ENCODE results near the gene ELL.

ELL gene

DNA sequence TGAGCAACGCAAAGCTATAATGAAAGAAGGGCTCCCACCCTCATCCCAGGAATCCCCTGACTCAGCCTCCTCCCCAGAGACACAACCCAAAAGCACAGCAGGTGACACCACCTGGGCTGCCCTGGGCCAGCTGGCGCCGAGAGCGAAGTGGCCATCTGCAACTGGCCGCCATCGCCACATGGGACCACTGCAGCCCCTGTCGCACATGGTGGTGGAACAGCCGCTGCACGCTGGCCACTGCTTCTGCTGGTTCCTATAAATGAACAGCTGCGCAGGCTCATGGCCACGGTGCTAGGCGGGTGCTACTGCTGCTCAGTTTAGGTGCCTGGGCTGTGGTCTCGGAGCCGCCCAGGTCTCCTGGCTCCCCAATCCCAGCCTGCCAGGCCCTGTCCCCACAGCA lies 72.3 kb downstream of the ELL start:
- DNase-seq (ENCODE audit: low read depth in 2 of 2, low spot score in 1 of 2): no peak

DNA sequence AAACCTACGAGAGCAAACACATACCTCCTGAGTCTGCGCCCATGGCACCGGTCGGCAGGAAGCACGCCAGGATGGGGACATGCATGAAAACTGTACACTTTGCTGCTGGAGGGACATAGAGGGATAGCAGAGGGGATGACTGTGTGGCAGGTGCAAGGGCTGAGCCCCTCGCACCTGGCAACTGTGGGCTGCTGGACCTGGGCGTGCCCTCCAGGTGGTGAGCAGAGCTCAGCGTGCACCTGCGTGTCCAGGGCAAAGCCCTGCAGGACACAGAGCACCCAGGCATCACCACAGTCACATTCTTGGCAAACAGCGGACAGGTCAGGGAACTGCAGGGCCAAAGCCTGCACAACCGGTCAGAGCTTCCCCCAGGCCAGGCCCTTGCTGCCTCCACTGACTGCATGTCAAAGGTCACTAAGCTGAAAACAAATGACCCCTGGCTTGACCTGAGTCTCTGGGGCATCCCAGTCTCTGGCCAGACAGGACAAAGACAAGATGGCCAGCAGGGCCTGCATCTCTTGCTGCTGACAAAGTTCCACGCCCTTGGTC lies 75.0 kb downstream of the ELL start:
- no peak for DNase-seq (ENCODE audit: low read depth in 2 of 2, low spot score in 1 of 2)

DNA sequence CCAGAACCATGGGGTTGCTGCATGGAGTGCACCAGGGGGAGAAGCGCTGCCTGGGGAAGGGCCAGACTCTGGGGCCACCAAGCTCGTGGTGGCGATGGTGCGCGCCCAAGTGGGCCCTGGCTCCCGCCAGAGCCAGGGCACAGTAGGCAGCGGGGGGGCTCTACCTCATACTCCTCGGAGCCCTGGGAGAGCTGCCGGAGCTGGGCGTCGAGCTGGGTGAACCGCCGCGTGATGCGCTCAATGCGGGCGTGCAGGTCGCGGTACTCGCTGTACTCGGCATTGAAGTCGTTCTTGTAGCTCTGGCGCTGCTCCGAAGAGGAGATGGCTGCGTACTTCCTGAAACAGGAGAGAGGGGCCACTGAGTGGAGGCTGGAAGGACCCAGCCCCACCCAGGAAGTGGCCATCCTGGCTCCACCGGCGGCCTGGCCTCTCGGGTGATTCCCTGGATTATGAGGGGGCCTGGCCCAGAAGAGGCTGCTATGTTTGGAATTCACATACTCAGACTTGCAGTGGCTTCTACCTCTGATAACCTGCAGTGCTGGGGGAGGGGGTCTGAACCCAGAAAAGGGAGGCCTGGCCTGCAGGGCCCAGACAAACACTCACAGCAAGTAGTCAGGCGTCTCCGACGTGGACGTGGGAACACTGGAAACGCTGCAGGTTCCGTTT lies 75.6 kb downstream of the ELL start:
- DNase-seq (ENCODE audit: low read depth in 2 of 2, low spot score in 1 of 2): no peak

GRCh38 chr19:18445262-18445948 lies 76.5 kb downstream of the ELL start:
- no peak for DNase-seq (ENCODE audit: low read depth in 2 of 2, low spot score in 1 of 2)

GRCh38 chr19:18444513-18444912 lies 77.4 kb downstream of the ELL start:
- DNase-seq (ENCODE audit: low read depth in 2 of 2, low spot score in 1 of 2): no peak

DNA sequence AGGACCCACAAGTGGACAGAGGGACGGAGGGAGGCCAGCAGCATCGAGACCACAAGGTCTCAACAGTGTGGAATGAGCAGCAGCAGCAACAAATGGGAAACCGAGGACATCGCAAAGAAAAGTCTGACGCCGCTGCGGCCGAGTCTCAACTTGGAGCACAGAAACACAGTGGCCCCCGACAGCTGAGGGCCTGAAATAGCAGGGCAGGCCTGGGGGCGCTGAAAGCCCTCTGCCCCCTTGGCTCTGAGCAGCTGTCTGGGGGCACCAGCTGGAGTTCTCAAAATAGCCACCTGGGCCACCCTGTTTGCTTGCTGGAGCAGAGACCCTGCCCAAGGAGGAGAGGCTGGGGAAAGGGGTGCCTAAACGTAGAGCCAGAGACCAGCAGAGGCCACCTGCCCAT lies 78.0 kb downstream of the ELL start:
- no peak for DNase-seq (ENCODE audit: low read depth in 2 of 2, low spot score in 1 of 2)

- DNase-seq (ENCODE audit: low read depth in 2 of 2, low spot score in 1 of 2): no peak
These were observed 78.5 kb downstream of the ELL start for GRCh38 chr19:18443406-18443805.

DNA sequence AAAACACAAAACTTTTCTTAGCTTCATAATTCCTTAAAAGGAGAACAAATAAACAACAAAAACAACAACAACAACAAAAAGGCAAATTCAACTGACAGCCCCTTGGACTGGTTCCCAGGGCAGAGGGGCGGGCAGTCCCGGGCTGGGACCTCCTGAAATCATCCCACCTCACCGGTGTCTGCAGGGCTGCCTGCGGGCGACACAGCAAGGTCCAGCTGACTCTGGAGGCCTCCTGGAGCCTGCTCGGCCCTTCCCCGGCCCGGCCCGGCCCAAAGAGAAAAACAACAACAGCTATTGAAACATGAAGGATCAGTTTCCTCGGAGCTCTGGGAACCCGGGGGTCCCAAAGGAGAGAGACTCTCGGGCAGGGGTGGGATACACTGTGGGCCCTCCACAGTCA lies 78.9 kb downstream of the ELL start:
- no peak for DNase-seq (ENCODE audit: low read depth in 2 of 2, low spot score in 1 of 2)

- no peak for DNase-seq (ENCODE audit: low read depth in 2 of 2, low spot score in 1 of 2)
These were observed 79.8 kb downstream of the ELL start for GRCh38 chr19:18441804-18442788.

DNA sequence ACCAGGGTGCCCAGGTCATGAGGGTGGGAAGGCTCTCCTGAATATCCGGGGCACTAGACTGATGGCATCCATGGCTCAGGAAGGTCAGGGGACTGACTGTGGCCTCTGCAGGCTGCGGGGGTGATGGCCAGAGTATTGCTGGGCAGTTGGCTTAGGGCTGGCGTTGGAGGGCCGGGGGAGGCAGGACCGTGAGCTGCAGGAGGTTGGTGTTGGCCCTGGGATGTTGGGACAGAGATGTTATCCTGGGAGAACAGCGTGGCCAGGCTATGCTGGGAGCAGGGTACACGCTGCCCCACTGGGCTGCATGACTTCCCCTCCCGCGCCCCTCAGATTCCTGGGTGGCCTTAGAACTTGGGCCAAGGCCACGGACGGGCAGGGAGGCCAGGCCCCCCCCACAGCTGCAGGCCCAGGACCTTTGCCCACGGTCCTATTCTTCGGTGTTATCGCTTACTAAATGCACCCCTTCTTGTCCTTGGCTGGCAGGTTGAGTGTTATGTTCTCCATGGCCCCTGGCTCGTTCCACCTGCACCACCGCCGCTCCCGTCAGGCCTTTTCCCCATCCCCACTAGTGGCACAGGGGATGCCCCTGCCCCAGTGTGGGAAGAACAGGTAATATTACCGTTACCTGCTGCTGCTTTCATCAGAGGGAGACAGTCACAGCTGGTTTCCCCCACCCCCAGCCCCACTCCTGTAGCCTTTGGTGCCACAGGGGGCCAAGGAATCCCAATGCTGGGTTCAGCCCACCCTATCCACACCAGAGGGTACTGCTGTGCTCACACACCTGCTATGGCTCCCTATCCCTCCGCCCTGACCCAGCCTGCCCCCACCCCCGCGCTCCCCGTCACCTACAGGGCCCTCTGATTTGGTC lies 80.7 kb downstream of the ELL start:
- no peak for DNase-seq (ENCODE audit: low read depth in 2 of 2, low spot score in 1 of 2)

DNA sequence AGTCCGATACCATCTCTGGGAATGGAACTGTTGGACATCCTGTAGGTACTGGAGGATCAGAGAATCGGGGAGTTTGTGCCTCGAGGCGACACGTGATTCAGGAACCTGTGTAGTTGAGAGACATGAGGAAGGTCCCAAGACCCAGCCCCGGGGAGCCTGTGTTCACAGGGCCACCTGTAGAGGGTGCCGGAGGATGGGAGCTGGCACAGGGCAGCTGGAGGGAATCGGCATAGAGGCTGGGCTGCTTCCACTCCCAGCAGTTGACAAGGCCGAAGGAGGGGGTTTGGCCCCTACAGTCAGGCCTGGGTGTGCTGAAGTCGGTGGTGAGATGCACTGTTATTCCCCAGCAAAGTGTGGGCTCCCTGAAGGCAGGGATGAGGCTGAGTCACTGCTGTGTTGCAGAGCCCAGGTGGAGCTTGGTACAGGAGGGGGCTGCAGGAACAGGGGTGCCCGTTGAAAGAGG lies 81.4 kb downstream of the ELL start:
- no peak for DNase-seq (ENCODE audit: low read depth in 2 of 2, low spot score in 1 of 2)

DNA sequence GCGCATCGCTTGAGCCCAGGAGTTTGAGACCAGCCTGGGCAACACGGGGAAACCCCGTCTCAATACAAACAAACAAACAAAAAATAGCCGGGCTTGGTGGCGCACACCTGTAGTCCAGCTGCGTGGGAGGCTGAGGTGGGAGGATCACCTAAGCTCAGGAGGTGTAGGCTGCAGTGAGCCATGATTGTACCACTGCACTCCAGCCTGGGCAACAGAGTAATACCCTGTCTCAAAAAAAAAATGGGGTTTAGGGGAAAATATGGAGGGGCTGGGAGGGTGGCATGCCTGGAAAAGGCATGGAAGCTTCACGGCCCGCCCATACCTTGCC lies 82.0 kb downstream of the ELL start:
- no peak for DNase-seq (ENCODE audit: low read depth in 2 of 2, low spot score in 1 of 2)

DNA sequence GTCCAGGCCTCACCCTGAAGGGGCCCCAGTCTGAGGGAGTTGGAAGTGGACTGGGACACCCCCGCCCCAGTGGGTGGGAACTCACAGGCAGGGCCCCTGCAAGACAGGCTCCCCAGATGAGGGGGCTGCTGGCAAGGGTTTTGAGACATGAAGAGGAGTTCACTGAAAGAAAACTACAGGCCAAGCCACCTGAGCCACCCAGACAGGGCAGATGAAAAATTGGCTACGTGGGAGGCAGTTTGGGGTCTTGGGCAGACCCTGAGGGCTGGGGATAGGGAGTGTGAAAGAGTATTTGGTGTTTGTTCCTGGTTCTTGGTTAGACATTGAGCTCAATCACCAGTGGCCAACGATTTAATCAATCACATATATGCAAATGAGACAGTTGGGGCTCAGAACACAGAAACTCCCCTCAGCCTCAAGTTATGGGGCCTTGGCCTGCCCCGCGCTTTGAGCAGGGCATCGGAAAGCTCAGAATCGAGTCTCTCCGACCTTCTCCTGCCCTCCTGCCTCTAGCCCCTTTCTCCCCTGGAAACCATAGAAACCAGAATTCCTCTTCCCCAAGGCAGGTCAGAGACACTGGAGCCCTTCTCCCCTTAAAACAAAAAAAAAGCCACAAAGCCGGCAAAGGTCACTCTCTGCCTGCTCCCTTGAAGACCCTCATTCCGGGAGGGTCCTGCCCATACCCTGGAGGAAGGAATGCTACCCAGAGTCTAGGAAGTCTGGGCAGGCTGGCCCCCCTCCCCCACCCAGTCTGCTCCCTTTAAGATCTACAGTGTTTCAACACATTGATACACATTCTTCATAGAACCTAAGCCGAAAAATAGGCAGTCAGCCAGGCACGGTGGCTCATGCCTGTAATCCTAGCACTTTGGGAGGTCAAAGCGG lies 82.6 kb downstream of the ELL start:
- no peak for DNase-seq (ENCODE audit: low read depth in 2 of 2, low spot score in 1 of 2)

GRCh38 chr19:18438331-18439024 lies 83.4 kb downstream of the ELL start:
- no peak for DNase-seq (ENCODE audit: low read depth in 2 of 2, low spot score in 1 of 2)

DNA sequence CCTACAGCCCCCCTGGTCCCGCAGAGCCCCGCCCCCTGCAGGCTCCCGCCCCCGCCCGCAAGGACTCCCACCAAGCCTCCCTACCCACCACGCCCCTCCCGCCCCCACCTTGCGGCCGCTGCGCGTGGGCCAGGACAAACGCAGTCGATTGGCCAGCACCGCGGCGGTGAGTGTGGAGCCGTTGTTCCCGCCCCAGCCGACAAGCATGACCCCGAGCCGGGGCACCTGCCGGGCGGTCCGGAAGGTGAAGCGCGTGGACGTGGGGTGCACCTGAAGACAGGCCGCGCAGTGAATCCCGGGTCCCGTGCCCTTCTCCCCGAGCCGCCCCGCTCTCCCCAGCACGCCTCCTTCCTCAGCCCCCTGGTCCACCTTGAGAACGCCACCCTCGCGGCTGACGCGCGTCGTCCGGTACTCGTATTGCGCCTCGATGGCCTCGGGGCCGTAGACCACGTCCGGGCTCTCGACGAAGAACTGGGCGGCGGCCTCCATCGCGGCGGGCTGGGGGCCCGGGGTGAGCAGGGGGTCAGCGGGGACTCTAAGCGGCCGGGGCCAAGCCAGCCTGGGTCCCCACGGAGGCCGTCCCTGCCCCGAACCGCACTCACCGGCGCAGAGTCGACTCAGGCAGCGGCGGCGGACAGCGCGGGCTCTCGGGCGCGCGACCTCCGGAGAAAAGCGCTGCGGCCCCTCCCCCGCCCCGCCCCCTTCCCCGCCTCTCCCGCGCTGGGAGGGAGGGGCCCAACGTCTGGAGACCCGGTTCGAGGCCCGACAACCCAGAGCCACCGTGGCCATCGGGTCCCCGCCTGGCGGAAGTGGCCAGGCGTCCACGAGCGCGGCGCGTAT lies 84.2 kb downstream of the ELL start, which contains the start of gene ISYNA1:
Gene ISYNA1 (minus strand): TSS at position 643 of the 840 bp plus-strand sequence. CDS start 154 bp downstream, at position 489.
- DNase-seq (ENCODE audit: low read depth in 2 of 2, low spot score in 1 of 2): no peak

- DNase-seq (ENCODE audit: low read depth in 2 of 2, low spot score in 1 of 2): peak in 1 of 2 donors; percentile 70
These were observed 85.0 kb downstream of the ELL start for GRCh38 chr19:18436671-18437490.

All from stimulated activated CD8-positive, alpha-beta memory T cell treated with anti-CD3 and anti-CD28 coated beads, Interleukin-4, amount 100 ng/mL, for 1 hour (primary cell).